T-helper 9 cell (primary cell): ENCODE results near the gene TRABD2B.

ENCODE experiments used
- DNase-seq: peaks from one replicate; pipeline ENCODE4 v3.0.0-alpha.2; 2020

Gene TRABD2B

DNA sequence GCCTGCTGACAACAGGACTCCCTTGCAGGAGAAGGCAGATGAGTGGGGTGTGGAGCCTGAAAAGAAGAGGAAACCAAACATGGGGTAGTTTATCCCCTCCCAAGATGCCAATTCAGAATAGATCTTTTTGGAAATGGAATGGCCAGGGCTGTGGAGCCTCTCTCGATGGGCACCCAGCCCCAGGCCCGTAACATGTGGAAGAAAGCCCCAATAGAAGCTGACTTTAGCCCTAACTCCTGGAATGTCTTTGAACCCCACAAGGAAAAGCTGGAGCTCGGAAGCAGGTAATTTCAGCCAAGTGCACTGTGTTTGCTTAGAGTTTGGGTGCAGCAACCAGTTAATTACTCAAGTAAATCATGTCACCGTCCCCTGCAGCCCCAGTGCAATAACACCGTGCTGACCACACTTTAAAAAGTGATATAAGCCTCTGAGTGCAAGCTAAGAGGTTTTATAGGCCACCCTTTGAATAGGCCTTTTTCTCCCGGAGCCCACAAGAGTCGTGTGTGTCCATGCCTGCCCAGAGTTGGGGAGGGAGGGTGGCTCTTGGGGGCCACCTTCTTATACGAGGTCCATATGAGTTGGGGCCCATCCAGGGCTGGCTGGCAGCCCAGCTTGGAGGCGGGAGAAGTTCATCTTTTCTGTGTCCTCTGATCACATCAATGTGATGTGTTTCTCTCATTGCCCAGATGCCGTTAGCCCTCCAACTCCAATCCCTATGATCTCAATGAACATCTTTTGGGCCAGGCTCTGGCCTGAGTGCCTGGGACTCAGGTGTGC lies 153.2 kb downstream of the TRABD2B start:
- no peak for DNase-seq

DNA sequence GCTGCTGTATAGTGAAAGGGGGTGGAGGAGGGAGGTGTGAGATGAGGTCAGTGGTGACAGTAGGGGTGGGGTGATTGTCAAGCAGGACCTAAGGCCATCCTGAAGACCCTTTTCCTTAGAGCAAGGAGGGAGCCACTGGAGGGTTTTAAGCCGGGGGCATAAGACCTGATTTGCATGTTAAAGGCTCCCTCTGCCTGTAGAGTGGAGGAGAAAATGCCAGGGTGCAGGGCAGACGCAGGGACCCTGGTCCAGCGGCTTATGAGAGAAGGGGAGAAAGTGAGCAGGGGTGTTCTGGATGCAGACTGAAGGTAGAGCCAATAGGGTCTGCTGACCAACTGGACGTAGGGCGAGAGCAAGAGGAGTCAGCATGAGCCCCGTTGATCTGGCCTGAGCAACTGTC lies 154.1 kb downstream of the TRABD2B start:
- no peak for DNase-seq

DNA sequence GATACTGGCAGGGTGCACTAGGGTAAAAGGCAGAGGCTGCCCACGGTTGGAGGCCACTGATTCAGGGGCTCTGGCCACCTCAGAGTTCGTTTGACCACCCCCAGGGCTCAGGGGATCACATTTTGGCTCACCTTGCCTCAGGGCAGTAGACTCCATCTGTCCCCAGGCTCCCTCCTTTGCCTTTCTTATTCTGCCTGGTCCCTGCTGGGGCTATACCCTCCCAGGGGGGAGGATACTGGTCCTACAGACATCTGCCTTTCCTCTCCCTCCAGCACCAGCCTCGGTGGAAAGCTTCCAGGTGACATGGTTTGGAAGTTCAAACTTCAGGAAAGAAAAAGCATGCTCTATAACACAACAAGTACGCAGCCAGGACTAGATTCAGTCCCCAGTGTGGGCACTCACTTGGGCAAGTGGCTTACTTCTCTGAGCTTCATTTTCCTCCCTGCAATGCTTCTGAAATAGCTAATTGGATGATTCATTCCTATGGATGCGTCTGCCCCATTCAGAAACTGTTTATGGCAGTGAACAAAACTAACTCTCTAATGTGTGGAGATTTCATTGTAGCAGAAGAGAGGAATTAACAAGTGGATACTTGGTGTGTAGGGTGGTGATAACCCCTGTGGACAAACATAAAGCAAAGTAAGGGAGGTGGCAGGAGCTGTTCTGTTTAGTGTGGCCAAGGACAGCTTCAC lies 154.8 kb downstream of the TRABD2B start:
- DNase-seq: no peak

DNA sequence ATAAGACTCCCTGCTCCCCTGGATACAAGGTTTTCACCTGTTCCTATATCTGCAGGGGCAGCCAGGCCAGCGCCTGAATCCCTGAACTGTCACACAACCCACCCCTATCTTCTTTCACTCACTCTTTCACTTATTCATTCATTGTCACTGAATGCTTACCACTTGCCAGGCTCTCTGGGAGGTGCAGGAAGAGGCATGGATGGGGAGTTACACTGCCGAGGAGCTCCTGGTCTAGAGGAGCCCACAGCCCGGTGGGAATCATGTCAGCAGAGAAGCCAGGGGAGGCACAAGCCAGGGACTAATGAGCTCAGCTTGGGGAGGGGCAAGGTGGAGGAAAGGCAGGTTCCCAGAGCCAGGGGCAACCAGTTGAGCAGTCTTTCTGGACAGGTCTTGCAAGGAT lies 155.8 kb downstream of the TRABD2B start:
- DNase-seq: no peak

DNA sequence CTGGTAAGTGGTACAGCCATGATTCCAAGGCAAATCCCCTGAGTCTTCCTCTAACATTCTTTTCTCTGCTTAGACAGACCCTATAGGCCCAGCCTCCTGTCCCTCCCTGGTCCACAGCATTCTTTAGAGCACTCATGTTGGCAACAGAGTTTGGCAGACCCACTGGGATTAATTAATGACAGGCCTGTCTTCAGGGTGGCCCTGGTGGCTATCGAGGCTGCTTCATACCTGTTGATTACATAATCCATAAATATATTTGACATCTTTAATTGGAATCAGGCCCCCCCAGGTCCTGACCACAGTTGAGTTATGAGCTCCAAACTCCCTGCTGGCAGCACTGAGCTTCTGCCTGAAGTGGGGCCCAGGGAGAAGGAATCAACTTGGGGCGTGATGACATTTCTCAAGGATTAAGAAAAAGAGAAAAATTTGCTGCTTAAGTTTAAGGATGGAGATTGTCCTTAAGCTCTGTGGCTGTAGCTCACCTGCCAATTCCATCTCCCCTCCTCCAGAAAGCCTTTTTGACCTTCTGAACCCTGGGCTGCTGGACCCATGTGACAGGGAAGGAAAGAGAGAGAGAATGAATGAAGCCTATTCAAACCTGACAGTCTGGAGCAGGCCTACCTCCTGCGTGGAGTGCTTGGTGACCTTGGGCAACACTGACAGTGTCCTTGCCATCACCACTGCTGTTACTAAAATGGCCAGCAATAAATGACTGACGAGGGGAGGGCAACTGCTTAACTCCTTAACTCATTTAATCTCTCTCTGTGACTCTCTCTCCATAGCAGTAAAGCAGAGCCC lies 156.6 kb downstream of the TRABD2B start:
- no peak for DNase-seq

DNA sequence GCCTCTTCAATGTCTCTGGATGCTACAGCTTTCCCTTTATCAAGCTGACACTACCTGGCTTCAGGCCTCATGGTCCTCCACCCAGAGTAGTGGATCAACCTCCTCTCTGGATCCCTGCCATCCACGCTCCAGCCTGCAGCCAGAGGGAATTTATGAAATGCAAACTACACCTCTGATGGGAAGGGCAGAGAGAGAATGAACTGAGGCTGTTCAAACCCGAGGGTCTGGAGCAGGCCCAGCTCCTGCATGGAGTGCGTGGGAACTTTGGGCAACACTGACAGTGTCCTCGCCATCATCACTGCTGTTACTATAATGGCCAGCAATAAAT lies 157.8 kb downstream of the TRABD2B start:
- DNase-seq: no peak

DNA sequence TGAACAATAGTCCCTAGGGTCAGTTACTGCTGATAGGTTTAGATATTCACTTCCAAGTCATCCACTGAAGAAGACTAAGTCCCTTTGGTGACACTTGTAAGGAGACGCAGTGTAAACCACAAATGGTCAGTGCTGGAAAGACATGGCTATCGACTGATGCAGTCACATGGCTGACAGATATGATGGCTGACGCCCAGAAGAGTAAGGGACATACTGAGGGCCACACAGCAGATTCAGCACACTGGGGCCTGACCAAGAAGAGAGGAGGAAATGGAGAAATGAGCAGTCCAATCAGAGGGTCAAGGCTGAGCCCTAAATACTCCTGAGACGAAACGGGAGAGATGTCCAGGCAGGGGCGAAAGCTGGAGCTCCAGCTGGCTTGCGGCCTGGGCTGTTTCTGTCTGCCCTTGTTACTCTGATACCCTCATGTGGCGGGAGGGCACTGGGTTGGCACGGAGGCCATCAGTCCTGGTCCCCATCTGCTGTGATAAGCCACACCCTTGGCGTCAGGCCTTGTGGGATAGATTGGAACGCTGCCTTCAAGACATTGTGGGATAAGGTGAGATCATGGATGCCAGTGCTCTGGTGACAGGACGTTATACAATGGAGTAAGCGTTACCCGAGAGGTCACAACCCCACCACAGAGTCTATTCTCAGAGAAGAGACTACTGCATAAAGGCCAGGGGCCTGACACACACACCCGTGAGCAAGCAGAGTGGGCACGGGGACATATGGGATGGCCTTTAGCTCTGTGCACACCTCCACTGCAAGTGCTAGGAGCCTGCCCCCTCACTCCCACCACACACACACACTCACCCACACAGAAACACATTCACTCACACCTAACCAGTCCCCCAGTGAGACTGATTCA lies 158.4 kb downstream of the TRABD2B start:
- DNase-seq: no peak

DNA sequence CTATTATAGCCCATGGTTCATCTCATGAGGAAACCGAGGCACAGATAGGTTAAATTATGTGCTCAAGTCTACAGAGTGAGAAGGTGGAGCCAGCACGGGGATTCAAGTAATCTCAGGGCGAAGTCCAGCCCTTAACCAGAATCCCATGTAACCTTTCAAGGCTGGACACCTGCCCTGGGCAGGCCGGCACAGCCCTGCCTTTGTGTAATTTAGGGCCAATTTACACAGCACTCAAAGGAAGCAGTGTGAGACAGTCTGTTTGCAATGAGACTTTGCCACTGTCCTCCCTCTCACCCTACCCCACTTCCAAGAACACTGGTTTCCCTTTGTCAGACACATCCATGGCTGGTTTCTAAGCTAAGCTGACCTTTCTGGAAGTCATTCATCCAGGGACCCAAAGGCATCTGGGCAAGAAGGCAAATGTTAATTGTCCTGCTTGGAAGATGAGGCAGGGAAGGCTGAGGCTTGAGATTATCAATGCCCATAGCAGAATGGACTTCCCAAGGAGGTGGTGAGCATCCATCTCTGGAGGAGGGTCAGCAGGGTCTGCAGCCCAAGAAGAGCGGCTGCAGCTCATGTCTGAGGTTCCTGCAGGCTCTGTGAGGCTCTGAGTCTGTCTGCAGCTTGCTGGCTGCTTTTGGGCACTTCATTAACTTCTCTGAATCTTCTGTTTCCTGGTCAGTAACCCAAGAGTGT lies 159.2 kb downstream of the TRABD2B start:
- no peak for DNase-seq

DNA sequence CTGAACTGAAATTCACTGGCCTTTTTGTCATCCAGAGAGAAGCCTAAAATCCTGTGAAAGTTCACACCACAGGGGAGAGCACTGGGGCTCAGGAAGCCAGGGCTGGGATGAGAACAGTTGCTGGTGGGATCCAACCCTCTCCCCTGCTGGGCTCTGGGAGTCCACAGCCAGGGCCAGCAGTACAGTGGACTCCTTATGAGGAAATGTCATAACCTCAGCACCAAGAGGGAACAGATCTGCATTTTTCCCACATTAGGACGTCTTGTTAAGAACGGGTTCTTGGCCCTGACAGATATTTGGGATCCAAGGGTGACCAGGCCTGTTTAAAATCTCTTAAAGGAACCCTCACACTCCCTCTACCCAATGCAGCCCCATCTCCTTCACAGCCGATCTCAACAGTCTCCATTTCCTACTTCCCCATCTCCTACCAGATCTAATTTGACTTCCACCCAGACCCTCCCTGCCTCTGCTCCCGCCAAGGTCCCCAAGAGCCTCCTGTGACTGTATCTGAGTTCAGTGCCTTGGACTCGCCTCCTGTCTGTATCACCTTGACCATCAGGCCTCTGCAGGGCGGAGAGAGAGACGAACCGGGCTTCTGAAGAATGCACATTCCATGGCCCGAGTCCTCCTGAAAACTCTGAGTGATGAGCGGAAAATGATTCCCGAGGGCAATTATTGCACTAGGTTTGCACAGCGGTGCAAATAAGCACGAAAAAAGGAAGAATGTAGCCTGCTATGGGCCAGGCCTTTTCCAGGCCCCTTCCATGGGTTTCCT lies 159.9 kb downstream of the TRABD2B start:
- no peak for DNase-seq

DNA sequence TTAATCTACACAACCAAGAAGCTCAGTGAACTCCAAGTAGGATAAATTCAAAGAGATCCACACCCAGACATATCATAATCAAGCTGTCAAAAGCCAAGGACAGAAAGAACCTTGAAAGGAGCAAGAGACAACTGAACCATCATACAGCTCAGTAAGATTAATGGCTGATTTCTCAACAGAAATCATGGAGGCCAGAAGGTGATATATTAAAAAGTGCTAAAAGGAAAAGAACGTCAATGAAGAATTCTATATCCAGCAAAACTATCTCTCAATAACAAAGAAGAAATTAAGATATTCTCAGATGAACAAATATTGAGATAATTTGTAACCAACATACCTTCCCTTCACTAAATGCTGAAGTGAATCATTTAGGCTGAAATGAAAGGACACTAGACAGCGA lies 161.8 kb downstream of the TRABD2B start:
- DNase-seq: no peak

DNA sequence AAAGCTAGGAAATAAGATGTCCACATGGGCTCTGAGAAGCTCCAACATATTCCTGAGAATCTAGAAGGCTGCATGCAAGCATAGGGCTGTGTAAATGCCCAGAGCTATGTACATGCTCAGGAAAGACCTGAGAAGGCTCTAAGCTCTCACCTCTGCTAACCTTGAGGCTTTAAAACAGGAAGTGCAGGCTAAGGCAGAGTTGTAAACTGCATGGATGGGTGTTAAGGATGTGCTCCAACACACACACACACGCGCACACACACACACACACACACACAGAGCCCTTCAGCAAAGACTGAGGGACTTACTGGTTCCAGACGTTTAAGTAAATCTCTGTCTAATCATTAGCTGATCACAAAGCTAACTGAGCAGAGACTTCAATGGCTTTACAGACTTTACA lies 162.9 kb downstream of the TRABD2B start:
- DNase-seq: no peak

DNA sequence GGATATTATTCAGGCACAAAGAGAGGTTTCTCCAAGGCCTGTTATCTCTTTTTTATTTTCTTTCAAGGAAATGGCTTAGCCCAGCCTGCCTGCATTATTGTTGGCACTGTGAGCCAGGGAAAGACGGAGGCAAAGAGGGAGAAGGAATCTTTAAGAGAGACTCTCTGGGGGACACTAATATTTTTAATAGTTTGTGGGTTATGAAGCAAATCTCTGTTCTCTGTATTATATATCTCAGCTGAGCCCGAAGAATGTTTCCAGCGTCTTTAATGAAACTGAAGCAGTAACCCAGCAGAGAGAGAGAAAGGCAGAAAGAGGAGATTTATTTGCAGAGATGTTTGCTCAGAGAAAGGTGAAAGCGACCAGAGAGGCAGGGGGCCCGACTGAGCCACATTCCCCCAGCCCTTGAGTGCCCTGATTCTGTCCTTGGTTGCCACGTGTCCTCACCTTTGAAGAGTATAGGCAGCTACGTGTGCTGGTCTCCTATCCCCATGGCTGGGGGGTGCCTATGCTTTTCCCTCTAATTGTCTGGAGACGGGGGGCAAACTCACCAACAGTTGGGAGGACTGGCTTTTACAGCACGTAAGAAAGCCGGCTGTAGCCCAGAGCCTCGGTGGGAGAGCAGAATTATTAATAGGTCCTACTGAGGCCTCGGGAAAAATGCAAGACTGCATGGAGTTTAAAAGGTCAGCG lies 166.4 kb downstream of the TRABD2B start:
- DNase-seq: no peak

DNA sequence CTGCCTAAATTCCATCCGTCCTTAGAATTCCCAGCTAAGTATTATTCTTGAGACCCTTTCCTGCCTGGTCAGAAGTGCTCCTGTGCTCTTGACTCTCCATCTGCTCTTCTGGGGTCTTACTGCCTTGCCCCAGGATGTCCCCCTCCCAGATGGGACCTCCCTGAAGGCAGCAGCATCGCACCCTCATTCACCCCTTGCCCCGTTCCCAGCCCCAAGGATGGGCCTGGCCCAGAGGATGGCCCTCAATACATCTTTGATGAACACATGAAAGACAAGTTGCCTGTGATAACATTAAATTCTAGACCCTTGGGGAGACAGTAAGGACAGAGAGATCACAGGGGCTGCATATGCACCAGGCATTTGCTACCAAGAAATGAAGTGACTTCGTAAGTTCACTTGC lies 167.2 kb downstream of the TRABD2B start:
- DNase-seq: no peak

DNA sequence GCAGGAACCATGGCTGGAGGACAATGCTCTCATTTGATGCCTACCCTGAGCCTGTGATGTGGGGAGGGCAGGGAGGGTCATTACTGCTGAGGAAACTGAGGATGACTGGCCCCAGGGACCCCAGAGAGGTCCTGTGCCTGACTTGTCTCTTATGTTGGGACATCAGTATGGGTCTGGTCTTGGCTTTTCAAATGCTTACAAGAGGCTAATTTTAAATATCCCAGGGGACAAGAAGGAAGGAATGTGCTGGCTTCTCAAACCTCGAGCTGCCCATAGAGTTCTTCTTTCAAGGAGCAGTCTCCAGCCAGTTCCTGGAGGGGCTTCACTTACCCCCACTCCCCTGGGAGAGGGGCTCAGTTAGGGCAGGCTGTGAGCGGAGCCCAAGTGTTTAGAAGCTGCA lies 168.2 kb downstream of the TRABD2B start:
- no peak for DNase-seq

DNA sequence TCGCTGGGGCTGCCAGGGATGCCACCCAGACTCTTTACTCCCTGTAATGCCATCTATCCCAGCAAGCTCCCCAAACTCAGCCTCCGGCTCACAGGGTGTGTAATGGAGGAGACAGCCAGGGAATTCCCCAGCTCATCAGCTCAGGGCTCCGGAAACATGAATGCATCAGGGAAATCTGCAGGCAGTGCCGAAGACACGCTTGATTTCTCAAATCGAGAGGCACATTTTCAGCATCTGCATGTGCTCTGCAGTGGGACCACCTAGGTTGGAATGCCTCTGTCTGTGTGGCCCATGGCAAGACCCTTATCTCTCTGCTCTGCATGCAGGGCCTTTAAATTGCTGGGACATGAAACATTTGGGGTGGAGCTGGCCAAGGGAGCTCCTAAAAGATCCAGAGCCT lies 170.1 kb downstream of the TRABD2B start:
- no peak for DNase-seq

DNA sequence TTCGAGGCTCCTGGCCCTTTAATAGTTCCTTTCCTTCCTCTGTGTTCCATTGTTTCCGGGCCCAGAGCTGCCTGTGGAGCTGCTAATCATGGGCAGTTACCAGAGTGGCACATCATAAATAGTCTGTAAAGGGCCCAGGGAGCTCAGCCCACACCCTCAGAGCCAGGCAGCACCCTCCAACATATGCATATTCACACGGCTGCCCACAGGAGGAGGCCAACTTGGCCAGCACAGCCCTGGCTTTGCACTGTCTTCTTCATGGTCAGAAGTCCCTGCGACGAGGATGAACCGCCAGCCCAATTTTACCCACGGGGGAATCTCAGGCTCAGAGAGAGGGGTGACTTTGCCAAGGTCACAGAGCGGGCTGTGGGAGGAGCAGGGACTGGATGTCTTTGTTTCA lies 172.5 kb downstream of the TRABD2B start:
- no peak for DNase-seq

DNA sequence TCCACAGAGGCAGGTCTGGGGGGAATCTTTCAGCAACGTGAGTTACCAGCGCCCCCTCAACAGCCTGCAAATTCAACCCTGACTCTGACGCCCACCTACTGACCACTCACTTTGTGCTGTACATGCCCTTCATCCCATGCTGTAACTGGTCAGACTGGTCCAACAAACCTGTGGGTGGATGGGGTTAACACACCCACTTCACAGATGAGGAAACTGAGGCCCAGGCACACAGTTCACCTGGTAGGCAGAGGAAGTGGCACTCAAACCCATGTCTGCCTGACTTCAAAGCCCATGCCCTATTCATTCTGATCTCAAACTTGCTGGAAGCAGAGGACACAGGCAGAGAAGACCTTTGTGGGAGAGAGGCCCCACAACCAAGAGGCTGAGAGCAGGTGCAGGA lies 172.9 kb downstream of the TRABD2B start:
- no peak for DNase-seq

DNA sequence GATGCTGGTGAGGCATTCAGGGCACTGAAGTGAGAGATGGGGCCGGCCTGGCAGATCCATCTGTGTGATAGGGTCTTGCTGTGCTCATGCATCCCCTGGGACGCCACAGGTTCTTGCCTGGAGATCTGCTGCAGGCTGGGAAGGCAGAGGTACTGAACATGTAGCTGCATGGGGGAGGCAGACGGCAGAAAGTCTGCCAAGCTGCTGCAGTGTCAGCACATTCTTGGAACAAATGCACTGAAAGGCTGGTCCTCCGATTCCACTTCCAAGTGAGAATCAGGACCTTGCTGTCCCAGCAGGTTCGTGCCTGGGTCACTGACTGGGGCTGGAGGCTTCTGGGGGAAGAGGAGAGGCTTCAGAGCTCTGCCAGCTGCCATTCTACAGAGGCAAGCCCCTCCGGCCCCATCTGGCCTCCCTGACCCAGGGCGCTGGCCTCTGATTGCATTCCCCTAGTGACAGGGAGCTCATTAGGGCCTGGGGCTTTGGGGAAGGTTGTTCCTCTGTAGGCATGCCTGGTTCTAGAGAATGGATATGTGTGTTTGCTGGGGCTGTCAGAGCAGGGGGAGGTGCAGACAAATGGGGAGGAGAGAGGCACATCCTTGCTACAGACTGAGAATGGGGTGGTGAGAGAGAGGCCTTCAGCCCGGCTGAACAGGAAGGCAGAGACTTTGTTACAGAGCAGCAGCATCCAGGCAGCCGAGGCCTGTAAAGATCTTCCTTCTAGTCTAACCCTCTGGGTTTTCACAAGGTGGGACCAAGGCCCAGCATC lies 174.0 kb downstream of the TRABD2B start:
- no peak for DNase-seq

DNA sequence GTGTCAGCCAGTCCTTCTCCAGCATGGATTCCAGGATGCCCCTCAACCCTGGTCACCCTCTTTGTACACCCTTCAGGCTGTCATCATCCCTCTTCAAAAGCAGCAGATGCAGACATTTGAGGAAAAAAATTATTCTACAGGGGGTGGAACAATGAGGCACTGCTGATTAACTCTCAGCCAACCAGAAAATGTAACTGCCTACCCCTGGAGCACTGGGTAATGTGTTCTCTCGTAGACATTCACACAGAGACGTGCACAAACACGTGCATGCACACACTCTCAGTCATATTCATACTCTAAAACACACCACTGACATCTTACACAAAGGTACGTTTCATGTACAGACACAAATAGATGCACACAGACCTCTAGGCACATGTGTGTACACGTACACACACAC lies 175.4 kb downstream of the TRABD2B start:
- DNase-seq: no peak

DNA sequence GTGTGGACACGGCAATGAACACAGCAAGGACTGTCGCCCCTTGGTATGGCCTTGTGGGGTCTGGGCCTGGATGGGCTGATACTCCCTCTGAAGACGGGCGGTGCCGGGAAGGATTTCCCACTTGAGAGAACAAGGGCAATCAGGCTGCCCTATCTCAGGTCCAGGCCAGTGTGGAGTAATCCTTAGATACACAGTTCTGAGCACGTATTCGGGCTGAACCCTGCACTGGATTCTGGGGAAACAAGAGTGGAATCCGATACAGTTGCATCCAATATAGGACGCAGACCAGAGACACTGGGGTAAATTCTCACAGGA lies 177.7 kb downstream of the TRABD2B start:
- DNase-seq: no peak
